K562 (cell line): ENCODE measurements around the gene PRKD1. TPM values are rescaled to one million over a fixed set of nuclear protein-coding genes. Genes with fewer than 3 reads are reported as not detected.
A peak's percentile ranks its signal among the peaks of the same experiment; 100 is the strongest.

ENCODE experiments used
- ATAC-seq: fragments of 200-7000 bp; cut with Tn5 transposase; 3 replicates; pipeline ENCODE4 v1.9.1; 2020; ENCODE audit warnings: moderate library complexity
- BruUV-seq: library from RNA; stranded (reverse); fragments of 400-500 nt; replicated peaks from 2 replicates; lab custom pipeline; 2021; lab: Mats Ljungman, UMichigan
- CTCF ChIA-PET: fragments of 300-600 bp; formaldehyde crosslinking; extraction: SDS; loops from one replicate; lab custom pipeline; 2021; ENCODE audit warnings: low intra/inter-chr PET ratio; lab: Yijun Ruan, JAX
- POLR2A ChIA-PET: fragments of 300-600, 350-650 bp; sonication (Branson Sonifier 250); formaldehyde crosslinking; extraction: SDS; loops from one replicate; lab custom pipeline; 2021; ENCODE audit warnings: antibody characterized with exemption, inconsistent platforms; lab: Yijun Ruan, JAX
- DNase-seq, 4 experiments: peaks; one replicate each; pipeline versions ENCODE4 v3.0.0 to v3.0.0-alpha.2; 2011 to 2018; ENCODE audit warnings: low spot score in 3 of 4, mixed read lengths in 3 of 4; ENCODE audit errors: extremely low read depth in 1 of 4
- FAIRE-seq: peaks from 2 replicates; lab custom pipeline; 2011; peaks lifted over from hg19 to GRCh38; lab: Jason Lieb, UNC
- H2AFZ ChIP-seq: 2 replicates; pipeline ENCODE4 v1.6.0; 2011; ENCODE audit warnings: low read depth, low read length, control low read depth, inconsistent platforms
- H3K27ac ChIP-seq: fragments of 200-600 bp; 3 replicates; pipeline ENCODE4 v1.8.0; 2011; ENCODE audit warnings: low read depth, mild to moderate bottlenecking, control low read depth, inconsistent platforms, low read length, moderate library complexity, mixed read lengths; ENCODE audit errors: extremely low read depth
- H3K27me3 ChIP-seq, 2 experiments: fragments of 300-600 bp in 1 of 2; 2 replicates in 1 of 2; 3 replicates in 1 of 2; pipeline versions ENCODE4 v1.6.0 to v1.8.0; 2011; ENCODE audit warnings: inconsistent platforms in 2 of 2, low read length in 2 of 2, mild to moderate bottlenecking in 1 of 2, mixed read lengths in 1 of 2, moderate library complexity in 1 of 2; ENCODE audit not compliant: control insufficient read depth in 2 of 2, insufficient read depth in 2 of 2
- H3K36me3 ChIP-seq: fragments of 300-600 bp; 3 replicates; pipeline ENCODE4 v1.8.0; 2011; ENCODE audit warnings: mild to moderate bottlenecking, low read length, inconsistent platforms; ENCODE audit not compliant: control insufficient read depth, insufficient read depth
- H3K4me1 ChIP-seq, 2 experiments: fragments of 200-600 bp in 1 of 2; replicated peaks in 1 of 2; 2 replicates in 1 of 2; 3 replicates in 1 of 2; pipeline versions ENCODE4 v1.5.1 to v1.8.0; 2011; ENCODE audit warnings: inconsistent platforms in 2 of 2, low read length in 2 of 2, mild to moderate bottlenecking in 1 of 2, mixed read lengths in 1 of 2, moderate library complexity in 1 of 2; ENCODE audit not compliant: control insufficient read depth in 2 of 2, insufficient read depth in 2 of 2
- H3K4me2 ChIP-seq: 2 replicates; pipeline ENCODE4 v1.6.1; 2011; ENCODE audit warnings: low read length, control low read depth, inconsistent platforms, mixed read lengths; ENCODE audit not compliant: insufficient read depth
- H3K4me3 ChIP-seq: fragments of 200-600 bp; sonication (generic), shearing (Covaris generic); 2 replicates; pipeline ENCODE4 v1.5.1; 2016; ENCODE audit warnings: control low read depth, inconsistent platforms
- H3K79me2 ChIP-seq: fragments of 200-600 bp; 3 replicates; pipeline ENCODE4 v1.8.0; 2011; ENCODE audit warnings: low read length, inconsistent platforms; ENCODE audit not compliant: control insufficient read depth, insufficient read depth
- H3K9ac ChIP-seq, 2 experiments: 2 replicates each; pipeline versions ENCODE4 v1.6.0 to v1.6.1; 2011; ENCODE audit warnings: low read depth in 2 of 2, low read length in 2 of 2, control low read depth in 1 of 2, inconsistent platforms in 1 of 2, mild to moderate bottlenecking in 1 of 2, mixed read lengths in 1 of 2; ENCODE audit not compliant: insufficient read depth in 1 of 2
- H3K9me1 ChIP-seq: one replicate; pipeline ENCODE4 v1.6.0; 2011; ENCODE audit warnings: inconsistent platforms, mild to moderate bottlenecking, low read length, moderate library complexity; ENCODE audit not compliant: control insufficient read depth, insufficient read depth
- H3K9me3 ChIP-seq: replicated peaks from 2 replicates; pipeline ENCODE4 v1.5.1; 2011; ENCODE audit warnings: low read depth, low read length, inconsistent platforms; ENCODE audit not compliant: control insufficient read depth, insufficient read depth
- H4K20me1 ChIP-seq: replicated peaks from 2 replicates; pipeline ENCODE4 v1.6.1; 2011; ENCODE audit warnings: low read length, inconsistent platforms, mixed read lengths; ENCODE audit not compliant: control insufficient read depth, insufficient read depth
- BACH1 ChIP-seq: fragments of 200-800 bp; sonication (Bioruptor generic); IDR thresholded peaks from 2 replicates; pipeline ENCODE4 v1.6.1; 2016; ENCODE audit warnings: missing genetic modification characterization, missing compliant biosample characterization
- CHD4 ChIP-seq: fragments of 200-600 bp; sonication (generic); IDR thresholded peaks from 3 replicates; pipeline ENCODE4 v1.6.1; 2012; ENCODE audit warnings: low read depth, mild to moderate bottlenecking, mixed read lengths, low read length, inconsistent platforms; ENCODE audit not compliant: insufficient read depth, insufficient replicate concordance, poor library complexity, severe bottlenecking
- RAD21 ChIP-seq, 2 experiments: fragments of 250-450 bp in 1 of 2; fragments of 450-650 bp in 1 of 2; sonication (Bioruptor Pico) in 1 of 2; formaldehyde crosslinking in 1 of 2; IDR thresholded peaks in 1 of 2; conservative IDR thresholded peaks in 1 of 2; 2 replicates each; pipeline versions ENCODE4 v1.4.0 to v1.8.0; 2020 to 2022; ENCODE audit warnings: mild to moderate bottlenecking in 2 of 2, moderate library complexity in 1 of 2
- SMARCA4 ChIP-seq: fragments of 450-650 bp; IDR thresholded peaks from 2 replicates; pipeline ENCODE4 v1.6.1; 2016
- SPI1 ChIP-seq: IDR thresholded peaks from 2 replicates; pipeline ENCODE4 v1.6.1; 2011; ENCODE audit warnings: low read depth, low read length, control low read depth, borderline replicate concordance
- WGBS: fragments of 100-300 bp; shearing (Covaris generic); methylation state at CpG from one replicate; pipeline ENCODE4 v1.1.6; 2016; ENCODE audit warnings: low coverage, mixed read lengths; ENCODE audit not compliant: insufficient coverage; ENCODE audit errors: missing lambda C conversion rate; 5-methylcytosine and 5-hydroxymethylcytosine counted together
- in situ Hi-C: fragments of 300-500 bp; cut with MboI; formaldehyde crosslinking; loops from 4 replicates; pipeline ENCODE4 v1.15.0; 2018; ENCODE audit warnings: inconsistent platforms, mixed read lengths
- intact Hi-C: fragments of 100-400 bp; cut with micrococcal nuclease; formaldehyde crosslinking; loops from 2 replicates; pipeline ENCODE4 v1.14.2; 2022
- polyA plus RNA-seq, 8 experiments: library from polyadenylated mRNA; depleted of rRNA in 4 of 8; stranded (reverse) in 5 of 8; unstranded in 3 of 8; fragments of >200 nt; fragmentation: Nextera tagmentation in 2 of 8; fragmentation: Illumina TruSeq in 1 of 8; extraction: Ambion mirVana in 2 of 8; extraction: Trizol in 1 of 8; gene quantifications; 2 replicates each; pipeline versions ENCODE4 v1.2.1 to v1.2.3, GENCODE V29; 2011 to 2014; ENCODE audit warnings: inconsistent platforms in 1 of 8, missing spikeins in 1 of 8
- total RNA-seq, 7 experiments: library from RNA; depleted of rRNA in 6 of 7; stranded (reverse); fragments of >200 nt in 6 of 7; fragmentation: Illumina TruSeq in 2 of 7; extraction: Trizol in 2 of 7; gene quantifications; 2 replicates each; pipeline versions ENCODE4 v1.2.1 to v1.2.3, GENCODE V29; 2011 to 2021; ENCODE audit warnings: low replicate concordance in 1 of 7

The PRKD1 gene
- total and polyA plus RNA-seq, 9 of the 15 experiments (the other 6 are each of a cell fraction or from before 2014, with no cell fraction given): 0.04 to 0.25 (median 0.13) TPM; not detected in 1

- ChIA-PET CTCF (no interaction called here), POLR2A (no interaction called here)
- intact Hi-C loops: no loop called here
- 86% methylated on average over 5 of the region's 5 CpGs for WGBS
- Histone ChIP-seq H3K27me3 (no peaks in the 10 kb centered on the region), H3K79me2 (no peaks in the 10 kb centered on the region), H3K4me1 (peaks cover 0 to 3% of the 10 kb centered on the region in 2 experiments; a peak in 1 of 5 replicates), H3K9me1 (no peaks in the 10 kb centered on the region), H4K20me1 (no peaks in the 10 kb centered on the region), H3K4me3 (no peak overlapping the region), H3K9me3 (no peaks in the 10 kb centered on the region), H3K9ac (no peak overlapping the region), H3K27ac (no peak overlapping the region)
- no peak for DNase-seq
- no peak for FAIRE-seq
- ATAC-seq: no peak
- no TSS peak for BruUV-seq
- in situ Hi-C loops: no loop called here
- TF ChIP-seq RAD21 (CRISPR knock-in tag; conservative IDR thresholded peaks at IDR 0.05 in 1 of 2, IDR thresholded peaks at IDR 0.05 in 1 of 2): no peak
- TF ChIP-seq BACH1 (tag): no peak
- TF ChIP-seq CHD4: no peak
- TF ChIP-seq, all 486 proteins: peak for 0
- no peak overlapping the region for H3K4me2 ChIP-seq
- no peak overlapping the region for H2AFZ ChIP-seq
- H3K36me3 ChIP-seq: no peaks in the 10 kb centered on the region
Measured at GRCh38 chr14:29664515-29664914, 263.1 kb downstream of the PRKD1 start.

GRCh38 chr14:29663281-29663801 lies 264.3 kb downstream of the PRKD1 start:
- no peak overlapping the region for H3K4me3 ChIP-seq
- H3K9me3 ChIP-seq: no peaks in the 10 kb centered on the region
- TF ChIP-seq SMARCA4 (no peak), SPI1 (peak; percentile 87)
- no TSS peak for BruUV-seq
- no peak overlapping the region for H3K27ac ChIP-seq
- no peaks in the 10 kb centered on the region for H3K9me1 ChIP-seq
- H3K36me3 ChIP-seq: no peaks in the 10 kb centered on the region
- peak; percentile 42 for ATAC-seq
- H2AFZ ChIP-seq: peak overlapping the region; percentile 40; the same call in 1 of the 2 replicates
- FAIRE-seq: no peak
- peaks cover 0 to 3% of the 10 kb centered on the region in 2 experiments; a peak in 1 of 5 replicates for H3K4me1 ChIP-seq
- no peaks in the 10 kb centered on the region for H3K27me3 ChIP-seq
- H3K4me2 ChIP-seq: no peak overlapping the region
- intact Hi-C loops: no loop called here
- no peak overlapping the region for H3K9ac ChIP-seq
- no peaks in the 10 kb centered on the region for H3K79me2 ChIP-seq
- in situ Hi-C loops: no loop called here
- no peak for DNase-seq
- POLR2A ChIA-PET: no interaction called here
- 45% methylated on average over 7 of the region's 7 CpGs for WGBS
- CTCF ChIA-PET: no interaction called here
- H4K20me1 ChIP-seq: no peaks in the 10 kb centered on the region
